Heart left ventricle (tissue), 16 donors: ENCODE results near the gene DNAH3. TPM values are rescaled to one million over a fixed set of nuclear protein-coding genes. Genes with fewer than 3 reads are reported as not detected.

Source experiments
- ATAC-seq, 4 donors: fragments of 200-7000 bp; cut with Tn5 transposase; one replicate each; pipeline ENCODE4 v1.9.1; 2020 to 2022; ENCODE audit warnings: moderate library complexity in 4 of 4, mild to moderate bottlenecking in 3 of 4, moderate number of reproducible peaks in 1 of 4
- DNase-seq, 5 donors: peaks; one replicate each; pipeline ENCODE4 v3.0.0-alpha.2; 2020
- H3K27ac ChIP-seq, 12 donors: fragments of 200-600 bp; sonication (generic) in 4 of 12; one replicate each; pipeline versions ENCODE4 v1.5.0 to v1.8.0; 2016 to 2022; ENCODE audit warnings: mild to moderate bottlenecking in 2 of 12
- H3K27me3 ChIP-seq, 9 donors: fragments of 200-600 bp; sonication (generic) in 2 of 9; one replicate each; pipeline versions ENCODE4 v1.5.1 to v1.8.0; 2016 to 2022; ENCODE audit warnings: mild to moderate bottlenecking in 3 of 9
- H3K36me3 ChIP-seq, 9 donors: fragments of 200-600 bp; sonication (generic) in 2 of 9; one replicate each; pipeline versions ENCODE4 v1.5.0 to v1.8.0; 2018 to 2022; ENCODE audit warnings: mild to moderate bottlenecking in 2 of 9
- H3K4me1 ChIP-seq, 12 donors: fragments of 200-600 bp; sonication (generic) in 4 of 12; one replicate each; pipeline versions ENCODE4 v1.5.0 to v1.8.0; 2016 to 2022; ENCODE audit warnings: mild to moderate bottlenecking in 3 of 12
- H3K4me3 ChIP-seq, 12 donors: fragments of 200-600 bp; sonication (generic) in 4 of 12; one replicate each; pipeline versions ENCODE4 v1.5.0 to v1.8.0; 2017 to 2022; ENCODE audit warnings: mild to moderate bottlenecking in 9 of 12, moderate library complexity in 4 of 12
- H3K9me3 ChIP-seq, 12 donors: fragments of 200-600 bp; sonication (generic) in 4 of 12; one replicate each; pipeline versions ENCODE4 v1.5.0 to v1.8.0; 2016 to 2022; ENCODE audit warnings: mild to moderate bottlenecking in 1 of 12
- CTCF ChIP-seq, 12 donors: fragments of 200-600 bp; sonication (generic) in 4 of 12; IDR thresholded peaks; one replicate each; pipeline versions ENCODE4 v1.5.0 to v1.8.0; 2018 to 2022; ENCODE audit warnings: antibody characterized with exemption in 12 of 12, mild to moderate bottlenecking in 5 of 12
- POLR2A ChIP-seq, 2 donors: fragments of 450-650 bp; IDR thresholded peaks; one replicate each; pipeline ENCODE4 v1.6.1; 2017; ENCODE audit warnings: antibody characterized with exemption in 2 of 2, mild to moderate bottlenecking in 2 of 2, moderate library complexity in 2 of 2
- WGBS, 4 donors: extraction: QIAGEN DNeasy Blood & Tissue Kit in 2 of 4; methylation state at CpG; one replicate each; pipeline versions ENCODE4 v1.1.5 to v1.1.7; 2013 to 2018; 5-methylcytosine and 5-hydroxymethylcytosine counted together
- intact Hi-C, 10 donors: fragments of 100-400 bp; cut with DNase I; formaldehyde crosslinking; loops; one replicate each; pipeline versions ENCODE4 v1.11.1 to v1.14.2; 2022
- polyA plus RNA-seq, 2 donors: library from polyadenylated mRNA; stranded (reverse); fragments of 200-250 nt; gene quantifications; one replicate each; pipeline ENCODE4 v1.2.3, GENCODE V29; 2013
- total RNA-seq, 9 donors: library from RNA; depleted of rRNA in 2 of 9; stranded (reverse); fragments of >200 nt in 2 of 9; fragmentation: NEBNext Ultra II Directional in 3 of 9; extraction: Animal tissue kit (Norgen Biotek cat#: 25700) in 3 of 9; gene quantifications; one replicate each; pipeline versions ENCODE4 v1.1.0 to v1.2.4, GENCODE V29; 2016 to 2023
- donor health status: ischemic (EF 13 %, LVEDD 7.1; RV severe dilation, severe dysfunction).
- donor health status: healthy with polysubstance abuse.
- donor health status: DM: no; HTN: yes; CAD: no.
- donor health status: DM: no; HTN: no; CAD: no.
- donor health status: ischemic (EF 25% LVEDD 6.9; RV normal size, moderate dysfunction).
- donor health status: ischemic (EF 25% LVEDD 5.7; RV mildly dilated, moderate dysfunction).
- donor health status: healthy.
- donor health status: DM: yes; HTN: yes; CAD: no.
- donor health status: ischemic (EF 35%, LVEDD 5.7; RV mildly dilated, moderate dysfunction).
- donor health status: nonischemic (EF 11% LVEDD 7.7; RV severe dilation, severe dysfunction).
- donor health status: DM: yes; HTN: yes; CAD: no.
- donor health status: PGD.
- donor health status: ischemic (EF 29% LVEDD 5.4; RV normal size, mild dysfunction).
- donor health status: nonischemic (EF 23%, LVEDD 6.1; RV moderate dilation, normal function).

The DNAH3 gene
- total and polyA plus RNA-seq, 11 donors: 0.01 to 2.0 (median 0.87) TPM

- Histone ChIP-seq H3K4me1 (no peaks in the 10 kb centered on the region), H3K27me3 (no peaks in the 10 kb centered on the region), H3K36me3 (no peaks in the 10 kb centered on the region), H3K4me3 (no peak overlapping the region), H3K9me3 (no peaks in the 10 kb centered on the region), H3K27ac (no peak overlapping the region)
- intact Hi-C loops: no loop called here
- 60 to 77% (median 71%) methylated on average over 3 of the region's 3 CpGs for WGBS, 4 donors
- TF ChIP-seq CTCF (IDR thresholded peaks at IDR 0.05): no peak
- TF ChIP-seq POLR2A (IDR thresholded peaks at IDR 0.05): no peak
- DNase-seq (no peak), ATAC-seq (no peak)
Observed at GRCh38 chr16:20956319-20956718, 194.3 kb downstream of the DNAH3 start.

DNA sequence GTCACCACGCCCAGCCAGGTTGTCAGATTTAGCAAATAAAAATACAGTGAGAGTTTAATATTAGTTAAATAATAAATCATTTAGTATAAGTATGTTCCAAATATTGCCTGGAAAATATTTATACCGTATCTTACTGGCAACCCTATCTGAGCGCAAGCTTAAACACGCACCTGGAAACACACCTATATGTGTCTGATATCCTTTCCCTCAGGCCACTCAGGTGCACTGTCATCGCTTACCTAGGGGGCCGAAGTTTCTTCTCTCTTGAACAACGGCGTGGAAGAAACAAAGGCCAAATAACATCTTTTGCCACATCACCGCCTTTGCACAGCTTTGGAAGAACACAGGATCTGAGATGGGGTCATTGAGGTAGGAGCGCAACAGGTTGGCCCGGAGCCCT is 196.1 kb downstream of the DNAH3 start:
- Histone ChIP-seq H3K4me3 (no peak overlapping the region), H3K27me3 (no peaks in the 10 kb centered on the region), H3K9me3 (no peaks in the 10 kb centered on the region), H3K27ac (no peak overlapping the region), H3K36me3 (no peaks in the 10 kb centered on the region), H3K4me1 (no peaks in the 10 kb centered on the region)
- no peak for DNase-seq
- intact Hi-C loops: no loop called here
- no peak for ATAC-seq
- 89 to 98% (median 95%) methylated on average over 11 of the region's 11 CpGs for WGBS, 4 donors
- TF ChIP-seq CTCF (IDR thresholded peaks at IDR 0.05): no peak
- TF ChIP-seq POLR2A (IDR thresholded peaks at IDR 0.05): no peak

DNA sequence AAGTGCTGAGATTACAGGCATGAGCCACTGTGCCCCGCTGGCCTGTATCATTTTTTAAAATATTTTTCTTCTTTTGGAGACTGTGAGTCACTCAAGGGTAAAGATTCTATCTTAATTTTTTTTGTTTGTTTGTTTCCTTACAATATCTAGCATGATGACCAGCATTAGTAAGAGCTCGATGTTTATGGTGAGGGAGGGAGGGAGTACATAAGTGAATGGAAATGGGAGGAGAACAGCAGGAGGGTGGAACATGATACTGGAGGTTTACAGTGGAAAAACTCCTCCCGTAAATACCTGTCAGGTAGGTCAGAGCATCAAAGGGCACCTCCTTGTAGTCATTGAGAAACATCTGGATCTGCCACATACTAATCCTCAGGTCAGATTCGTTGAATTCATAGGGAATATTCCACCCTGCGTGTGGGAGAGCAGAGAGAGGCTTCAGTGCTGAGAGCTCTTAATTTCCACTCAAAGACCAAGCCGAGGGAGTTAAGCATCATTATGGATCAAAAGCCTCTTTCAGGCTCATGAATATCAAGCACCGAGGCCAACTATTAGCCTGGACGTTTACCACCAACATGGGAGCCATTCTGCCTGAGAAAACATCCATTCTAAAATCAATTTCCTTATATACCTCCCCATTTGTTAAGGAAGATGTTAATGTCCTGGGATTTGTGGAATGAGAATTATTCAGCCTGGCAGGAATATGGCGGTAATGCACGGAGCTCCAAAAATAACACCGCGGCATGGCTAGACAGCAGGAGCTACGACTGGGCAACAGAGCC is 198.3 kb downstream of the DNAH3 start:
- WGBS, 4 donors: 70 to 79% (median 76%) methylated on average over 13 of the region's 13 CpGs
- H3K9me3 ChIP-seq: no peaks in the 10 kb centered on the region
- no peaks in the 10 kb centered on the region for H3K4me1 ChIP-seq
- no peak overlapping the region for H3K27ac ChIP-seq
- intact Hi-C loops: no loop called here
- no peak for TF ChIP-seq CTCF (IDR thresholded peaks at IDR 0.05)
- no peak for TF ChIP-seq POLR2A (IDR thresholded peaks at IDR 0.05)
- no peak for DNase-seq
- no peaks in the 10 kb centered on the region for H3K36me3 ChIP-seq
- no peak for ATAC-seq
- no peaks in the 10 kb centered on the region for H3K27me3 ChIP-seq
- no peak overlapping the region for H3K4me3 ChIP-seq

DNA sequence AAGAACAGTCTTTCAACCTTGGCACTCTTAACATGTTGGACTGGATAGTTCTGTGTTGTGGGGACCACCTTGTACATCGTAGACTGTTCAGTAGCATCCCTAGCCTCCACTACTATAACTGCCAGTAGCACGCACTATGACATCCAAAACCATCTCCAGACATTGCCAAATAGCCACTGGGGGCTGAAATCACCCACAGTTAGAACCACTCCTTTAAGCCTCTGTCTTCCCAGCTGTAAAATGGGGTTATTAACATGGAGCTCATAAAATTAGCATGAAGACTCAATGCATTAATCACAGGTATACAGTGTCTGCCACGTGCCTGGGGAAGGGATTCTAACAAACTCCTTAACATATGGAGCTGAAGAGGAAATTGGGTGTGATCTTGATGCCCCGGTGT is 200.4 kb downstream of the DNAH3 start:
- H3K9me3 ChIP-seq: no peaks in the 10 kb centered on the region
- no peaks in the 10 kb centered on the region for H3K27me3 ChIP-seq
- H3K27ac ChIP-seq: no peak overlapping the region
- DNase-seq (no peak), ATAC-seq (no peak)
- no peaks in the 10 kb centered on the region for H3K36me3 ChIP-seq
- H3K4me3 ChIP-seq: no peak overlapping the region
- intact Hi-C loops: no loop called here
- H3K4me1 ChIP-seq: no peaks in the 10 kb centered on the region
- TF ChIP-seq POLR2A (IDR thresholded peaks at IDR 0.05) (no peak), CTCF (IDR thresholded peaks at IDR 0.05) (no peak)
- WGBS, 4 donors: 75 to 86% (median 83%) methylated on average over 4 of the region's 4 CpGs
